Stimulated activated CD8-positive, alpha-beta memory T cell treated with anti-CD3 and anti-CD28 coated beads, Interleukin-15, amount 100 ng/mL, for 48 hours (primary cell): ENCODE measurements around the gene GATB.
"Not testable (repeated sequence)": the region's sequence is repeated elsewhere in the genome, so short reads cannot be mapped to it uniquely, and the experiment has no call there.

ENCODE experiments used
- DNase-seq, 2 donors: peaks; one replicate each; pipeline ENCODE4 v3.0.0-alpha.2; 2020; ENCODE audit warnings: low read depth in 2 of 2

The GATB gene

DNA sequence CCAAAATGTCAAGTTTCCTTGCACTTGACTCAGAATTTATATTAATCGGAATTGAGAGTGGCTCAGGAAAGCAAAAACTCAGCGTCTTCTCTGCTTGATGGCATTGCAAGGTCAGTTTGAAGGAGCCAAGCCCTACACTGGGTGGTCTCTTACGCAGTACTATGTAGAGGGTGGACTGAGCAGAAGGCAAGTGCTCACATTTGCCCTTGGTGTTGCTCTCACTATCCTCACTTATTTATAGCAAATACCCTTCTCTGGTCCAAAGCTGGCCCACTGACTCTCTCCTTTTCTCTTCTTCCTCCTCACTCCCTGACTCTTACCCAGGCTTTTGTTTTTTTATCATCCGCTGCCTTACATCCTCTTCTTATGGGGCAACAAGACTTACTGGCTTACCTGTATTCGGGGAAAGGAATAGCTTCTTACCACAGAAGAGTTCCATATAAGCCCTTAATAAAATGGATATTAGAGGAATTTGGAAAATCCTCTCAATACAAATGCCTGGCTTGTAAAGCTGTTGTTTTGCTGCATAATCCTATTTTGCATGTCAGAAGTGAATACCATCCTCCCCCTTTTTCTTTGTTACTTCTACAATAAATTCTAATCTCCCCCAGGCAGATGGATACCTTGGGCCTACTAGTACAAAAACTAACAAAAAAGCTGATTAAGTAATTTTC, 24.8 kb upstream of the GATB start:
- DNase-seq, result no peak

DNA sequence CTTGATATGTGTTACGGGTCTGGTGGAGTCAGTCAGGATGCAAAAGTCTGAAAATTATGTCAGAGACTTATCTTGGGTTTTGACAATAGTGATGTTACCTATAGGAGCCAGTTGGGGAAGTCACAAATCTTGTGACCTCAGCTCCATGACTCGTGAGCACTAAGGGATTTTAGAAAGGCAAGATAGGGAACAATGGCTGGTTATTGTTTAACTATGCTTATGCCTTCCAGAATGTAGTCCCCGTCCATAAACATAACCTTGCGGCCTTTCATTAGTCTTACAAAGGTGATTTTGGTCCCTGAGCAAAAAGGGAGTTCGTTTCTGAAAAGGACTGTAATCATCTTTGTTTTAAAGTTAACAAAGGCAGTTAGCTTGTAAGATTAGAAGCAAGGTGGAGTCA, 23.9 kb upstream of the GATB start:
- no peak for DNase-seq

DNA sequence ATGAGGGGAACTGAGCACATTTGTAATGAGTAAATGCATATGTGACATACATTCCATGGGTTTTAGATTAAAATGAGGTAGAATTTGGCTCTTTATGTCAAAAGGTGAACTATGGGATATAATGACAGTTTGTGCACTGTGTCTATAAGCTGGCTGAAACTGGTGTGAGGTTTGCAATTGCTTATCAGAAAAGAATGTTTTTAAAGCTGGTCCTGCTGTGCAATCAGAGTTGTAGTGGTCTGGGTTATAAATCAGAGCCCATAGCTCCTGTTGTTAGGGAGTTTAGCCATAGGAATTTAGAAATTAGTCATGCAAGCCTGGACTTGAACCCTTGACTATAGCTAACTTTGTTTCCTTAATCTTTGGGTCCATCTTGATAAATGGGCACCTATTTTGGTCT, 23.1 kb upstream of the GATB start:
- no peak for DNase-seq

DNA sequence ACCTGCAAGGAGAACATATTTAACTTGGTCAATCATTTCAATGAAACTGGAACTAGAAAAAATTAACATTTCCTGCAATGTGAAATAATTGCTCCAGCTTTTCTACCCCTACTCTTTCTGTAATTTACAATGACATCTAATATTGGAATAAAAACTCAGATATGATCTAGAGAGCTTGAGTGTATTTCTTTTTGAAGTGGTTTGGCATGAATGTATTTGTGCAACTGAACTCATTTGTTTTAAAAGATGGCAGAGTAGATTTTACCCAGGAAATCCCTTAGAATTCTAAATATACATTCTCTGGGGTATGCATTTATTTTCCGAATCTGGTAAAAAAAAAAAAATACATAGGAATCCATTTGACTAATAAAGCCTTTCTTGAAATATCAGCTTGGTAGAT, 21.5 kb upstream of the GATB start:
- DNase-seq, result no peak

DNA sequence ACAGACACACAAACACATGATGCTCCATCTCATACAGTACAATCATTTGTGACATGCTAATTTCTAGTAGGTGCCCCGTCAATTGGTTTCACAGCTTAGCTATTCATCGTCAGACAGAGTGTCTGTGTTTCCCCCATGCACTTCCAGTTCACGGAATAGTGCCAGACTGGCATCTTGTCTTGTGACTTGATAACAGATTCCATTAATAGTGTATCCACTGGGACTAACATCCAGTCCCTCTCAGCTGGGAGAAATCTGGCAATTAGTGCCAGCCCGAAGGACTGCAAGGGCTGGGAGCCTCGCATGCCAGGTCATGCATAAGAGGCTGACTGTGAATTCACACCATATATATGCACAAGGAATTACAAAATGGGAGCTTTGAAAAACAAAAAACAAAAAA, 20.2 kb upstream of the GATB start:
- DNase-seq, result no peak

DNA sequence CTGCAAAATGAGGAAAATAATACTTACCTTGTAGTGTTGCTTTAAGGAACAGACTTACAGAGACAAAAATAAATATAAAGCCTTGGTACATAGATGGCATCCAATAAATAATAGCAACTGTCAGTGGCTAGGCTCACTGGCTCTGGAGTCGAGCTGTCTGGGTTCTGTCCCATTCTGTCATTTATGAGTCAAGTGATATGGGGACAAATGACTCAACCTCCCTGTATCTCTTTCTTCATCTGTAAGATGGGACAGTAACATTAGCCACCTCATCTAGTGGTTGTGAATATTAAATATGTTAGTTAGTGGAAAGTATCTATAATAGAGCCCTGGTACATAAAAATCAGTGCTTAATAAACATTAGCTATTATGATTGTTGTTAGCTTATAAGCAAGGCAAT, 16.7 kb upstream of the GATB start:
- no peak for DNase-seq

DNA sequence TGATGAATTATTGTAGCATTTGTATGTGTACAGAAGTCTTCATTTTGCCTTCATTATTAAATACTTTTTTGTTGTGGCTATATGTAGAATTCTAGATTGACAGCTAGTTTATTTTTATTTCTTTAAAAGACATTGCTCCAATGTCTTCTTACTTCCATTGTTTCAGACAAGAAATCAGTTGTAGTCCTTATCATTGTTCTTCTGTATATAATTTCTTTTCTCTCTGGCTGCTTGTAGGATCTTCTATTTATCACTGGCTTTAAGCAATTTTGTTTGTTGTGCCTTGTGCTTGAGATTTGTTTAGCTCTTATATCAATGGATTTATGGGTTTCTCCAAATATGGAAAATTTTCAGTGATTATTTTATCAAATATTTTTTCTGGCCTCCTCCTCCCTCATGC, 13.5 kb upstream of the GATB start:
- no peak for DNase-seq

DNA sequence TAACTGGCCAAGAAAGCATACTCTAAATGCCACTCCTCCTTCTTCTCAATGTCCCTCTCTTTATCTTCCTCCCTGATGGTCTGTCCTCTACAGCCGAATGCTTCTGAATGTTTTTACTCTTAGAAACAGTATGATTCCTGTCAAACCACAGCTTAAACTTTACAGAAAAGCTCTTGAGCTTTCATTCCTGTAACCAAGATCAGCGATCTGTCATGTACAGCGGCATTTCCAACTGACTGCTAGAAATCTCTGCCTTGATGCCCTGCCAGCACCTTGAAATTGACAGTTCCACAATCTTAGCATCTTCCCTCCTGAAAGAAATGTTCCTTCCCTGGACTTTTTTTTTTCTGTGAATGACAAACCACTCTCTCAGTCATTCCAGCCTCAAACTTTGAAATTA, 11.5 kb upstream of the GATB start:
- DNase-seq, result no peak

DNA sequence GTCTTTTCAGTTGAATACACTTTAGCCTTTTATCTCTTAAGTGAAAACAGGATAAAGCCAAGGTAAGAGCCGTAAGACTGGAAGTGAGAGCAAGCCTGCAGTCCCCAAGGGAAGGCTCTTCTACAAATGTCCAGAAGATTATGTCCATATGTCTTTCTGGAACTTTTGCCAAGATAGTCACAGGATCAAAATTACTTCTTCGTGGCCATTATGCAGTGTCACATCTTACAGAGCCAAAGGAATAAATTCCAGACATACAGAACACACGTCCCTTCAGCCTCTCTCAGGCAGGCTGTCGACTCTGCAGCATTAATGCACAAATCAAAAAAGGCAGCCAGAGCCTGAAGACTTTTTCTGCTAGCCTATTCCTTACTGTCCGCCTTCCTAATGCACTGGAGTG, 10.9 kb upstream of the GATB start:
- DNase-seq, result no peak

DNA sequence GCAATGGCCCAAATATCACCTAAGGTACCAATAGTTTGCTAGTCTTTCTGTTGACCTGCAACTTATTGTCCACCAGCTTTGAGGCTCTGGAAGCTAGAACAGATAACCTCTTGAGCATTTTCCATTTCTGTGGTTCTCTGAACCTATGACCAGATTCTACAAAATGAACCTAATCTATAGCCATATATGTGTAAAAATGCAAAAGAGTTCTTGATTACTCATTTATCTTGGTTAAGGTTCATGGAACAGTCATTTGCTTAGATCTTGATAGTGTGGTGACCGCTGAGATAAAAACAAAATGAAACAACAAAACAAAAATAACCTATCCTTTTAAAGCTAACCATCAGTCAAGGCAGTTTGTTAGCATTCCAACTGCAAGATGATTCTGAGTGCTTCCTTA, 9.3 kb upstream of the GATB start:
- DNase-seq, result no peak

DNA sequence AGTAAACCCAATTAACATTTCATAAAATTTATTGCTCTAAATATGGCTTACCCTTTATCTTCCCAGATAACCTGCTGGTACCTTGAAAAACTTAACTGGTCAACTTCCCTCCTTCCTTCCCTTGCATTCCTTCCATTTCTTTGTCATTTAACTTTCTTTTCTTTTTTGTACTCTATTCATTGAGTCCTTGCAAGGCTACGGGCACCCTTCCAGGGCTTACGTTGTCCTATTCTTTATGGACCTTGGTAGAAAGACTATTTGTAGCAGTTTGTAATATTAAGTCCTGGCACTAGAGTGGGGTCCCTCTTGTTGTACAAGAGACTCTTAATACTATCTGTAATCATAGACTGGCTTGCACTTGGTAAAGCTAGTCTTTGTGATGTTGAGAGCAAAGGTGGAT, 8.0 kb upstream of the GATB start:
- DNase-seq, result no peak

DNA sequence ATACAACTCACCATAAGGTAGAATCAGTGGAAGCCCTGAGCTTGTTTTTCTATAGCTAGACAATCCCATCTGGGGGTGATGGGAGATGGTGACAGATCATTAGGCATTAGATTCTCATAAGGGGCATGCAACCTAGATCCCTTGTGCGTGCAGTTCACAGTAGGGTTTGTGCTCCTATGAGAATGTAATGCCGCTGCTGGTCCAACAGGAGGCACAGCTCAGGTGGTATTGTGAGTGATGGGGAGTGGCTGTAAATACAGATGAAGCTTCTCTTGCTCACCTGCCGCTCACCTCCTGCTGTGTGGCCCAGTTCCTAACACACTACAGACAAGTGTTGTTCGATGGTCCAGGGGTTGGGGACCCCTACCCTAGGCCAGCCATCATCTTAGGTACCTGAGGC, 5.9 kb upstream of the GATB start:
- DNase-seq, result no peak

DNA sequence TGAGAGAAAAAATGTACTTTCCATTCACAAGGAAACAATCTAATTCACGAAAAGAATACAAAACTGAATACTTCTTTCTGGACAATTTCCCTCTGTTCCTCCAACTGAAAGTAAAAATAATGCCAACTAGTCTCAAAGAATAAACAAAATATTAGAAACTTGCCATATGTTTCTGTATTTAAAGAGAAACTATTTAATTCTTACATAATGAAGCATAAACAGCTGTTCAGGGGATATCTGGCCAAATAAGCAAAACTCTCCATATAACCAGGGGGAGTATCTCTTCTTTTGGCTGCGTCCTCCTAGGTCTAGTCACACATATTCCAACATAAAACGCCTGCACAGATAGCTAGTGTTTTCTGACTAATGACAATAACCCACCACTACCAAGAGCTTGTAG, 805 bp downstream of the GATB start:
- DNase-seq, result no peak

DNA sequence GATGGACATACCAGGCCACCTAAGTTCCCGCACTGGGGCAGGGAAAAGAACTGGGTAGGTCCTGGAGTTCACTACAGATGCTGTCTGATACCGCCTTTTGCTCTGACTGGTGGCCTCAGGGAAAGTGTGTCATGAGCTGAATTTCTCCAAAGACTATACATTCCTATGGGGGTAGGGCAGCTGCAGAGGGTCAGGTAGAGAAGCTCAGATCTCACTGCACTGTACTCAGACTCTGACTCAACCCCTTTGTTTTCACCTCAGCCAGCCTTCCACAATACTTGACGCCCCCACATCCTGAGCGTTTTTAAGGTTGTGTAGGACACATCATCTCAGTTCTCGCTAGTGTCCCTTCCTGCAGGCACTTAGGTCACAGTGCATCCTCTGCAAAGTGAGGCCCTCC, 7.8 kb downstream of the GATB start:
- peak in 1 of 2 donors; percentile 13 for DNase-seq

DNA sequence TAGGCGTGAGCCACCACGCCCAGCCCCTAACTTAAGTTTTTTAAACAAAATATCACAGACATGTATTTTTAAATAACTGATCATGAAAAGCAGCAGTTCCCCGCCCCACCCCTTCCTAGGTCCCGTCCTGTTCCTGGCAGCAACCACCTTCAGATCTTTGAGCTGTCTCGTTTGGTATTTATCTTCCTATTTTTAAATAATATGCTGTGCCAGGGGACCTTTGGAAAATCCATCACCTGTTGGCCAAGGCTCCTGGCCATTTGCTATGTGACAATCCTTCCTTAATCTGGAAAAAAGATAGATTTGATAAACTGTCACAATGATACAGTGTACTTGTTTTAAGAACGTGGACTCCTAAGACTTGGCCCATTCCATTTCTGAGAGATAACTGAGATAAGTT, 10.7 kb downstream of the GATB start:
- no peak for DNase-seq

DNA sequence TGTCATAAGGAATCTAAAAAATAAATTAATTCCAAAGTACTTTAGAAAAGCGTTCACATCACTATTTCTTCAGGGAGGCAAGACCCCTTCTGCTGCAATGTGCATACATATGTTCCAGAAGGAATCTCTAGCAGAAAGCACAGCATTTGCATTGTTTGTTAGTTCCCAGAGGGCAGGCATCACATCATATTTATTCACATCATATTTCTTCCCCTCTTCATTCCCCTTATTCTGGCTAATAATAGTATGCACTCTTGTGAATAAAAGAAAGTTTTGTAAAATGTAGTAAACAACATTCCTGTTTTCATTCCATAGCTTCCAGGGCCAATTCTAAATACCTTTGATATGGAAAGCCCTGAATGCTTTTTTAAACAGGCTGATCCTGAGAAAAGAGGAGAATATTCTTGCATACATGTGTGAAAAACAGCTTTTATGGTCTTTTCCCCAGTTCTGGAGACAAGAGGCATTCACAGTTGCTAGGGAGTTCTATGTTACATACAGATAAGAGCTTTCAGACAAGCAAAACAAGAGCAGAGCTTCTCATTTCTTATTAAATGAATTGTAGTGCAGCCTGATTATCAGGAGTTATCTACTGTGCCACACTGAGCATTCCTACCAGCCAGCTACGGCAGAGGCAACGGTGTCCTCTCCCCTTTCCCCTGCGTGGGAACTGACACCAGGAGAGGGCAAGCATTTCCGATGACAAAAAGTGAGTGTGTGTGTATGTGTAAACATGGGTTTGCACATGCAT, 15.2 kb downstream of the GATB start:
- no peak for DNase-seq

DNA sequence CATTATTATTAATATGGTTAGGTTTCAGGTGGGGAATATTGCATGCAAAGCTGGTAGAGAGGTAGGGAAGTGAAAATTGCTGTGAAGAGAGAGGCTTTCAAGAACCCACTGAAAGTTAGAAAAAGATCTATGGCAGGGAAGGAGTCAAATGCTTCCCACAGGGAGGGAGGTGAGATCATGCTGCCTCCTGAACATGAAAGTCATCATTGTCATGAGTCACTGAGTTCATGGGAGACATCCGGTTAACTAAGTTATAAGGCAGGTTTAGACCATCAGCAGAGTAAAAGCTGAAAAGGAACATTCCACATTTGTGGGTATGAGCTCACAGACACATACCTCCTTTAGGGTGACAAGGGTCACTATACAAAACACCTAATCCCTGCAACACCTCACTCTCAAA, 16.2 kb downstream of the GATB start:
- DNase-seq, result no peak

DNA sequence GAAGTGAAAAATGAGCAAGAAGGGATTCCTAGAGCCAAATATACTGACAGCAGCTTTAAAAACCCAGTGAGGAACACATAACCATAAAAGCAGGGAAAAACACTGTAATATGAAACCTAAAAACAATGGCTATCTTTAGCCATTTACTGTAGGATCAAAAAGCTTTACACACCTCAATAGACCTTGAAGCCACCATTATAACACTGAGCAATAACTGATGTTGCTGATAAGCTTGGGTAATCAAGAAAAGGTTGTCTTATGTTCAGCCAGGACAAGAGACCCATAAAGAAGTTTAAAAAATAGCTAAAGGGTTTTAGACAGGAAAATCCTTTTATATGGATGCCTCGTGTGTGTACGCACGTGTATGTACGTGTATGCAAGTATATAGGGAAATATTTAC, 16.9 kb downstream of the GATB start:
- DNase-seq, result no peak

DNA sequence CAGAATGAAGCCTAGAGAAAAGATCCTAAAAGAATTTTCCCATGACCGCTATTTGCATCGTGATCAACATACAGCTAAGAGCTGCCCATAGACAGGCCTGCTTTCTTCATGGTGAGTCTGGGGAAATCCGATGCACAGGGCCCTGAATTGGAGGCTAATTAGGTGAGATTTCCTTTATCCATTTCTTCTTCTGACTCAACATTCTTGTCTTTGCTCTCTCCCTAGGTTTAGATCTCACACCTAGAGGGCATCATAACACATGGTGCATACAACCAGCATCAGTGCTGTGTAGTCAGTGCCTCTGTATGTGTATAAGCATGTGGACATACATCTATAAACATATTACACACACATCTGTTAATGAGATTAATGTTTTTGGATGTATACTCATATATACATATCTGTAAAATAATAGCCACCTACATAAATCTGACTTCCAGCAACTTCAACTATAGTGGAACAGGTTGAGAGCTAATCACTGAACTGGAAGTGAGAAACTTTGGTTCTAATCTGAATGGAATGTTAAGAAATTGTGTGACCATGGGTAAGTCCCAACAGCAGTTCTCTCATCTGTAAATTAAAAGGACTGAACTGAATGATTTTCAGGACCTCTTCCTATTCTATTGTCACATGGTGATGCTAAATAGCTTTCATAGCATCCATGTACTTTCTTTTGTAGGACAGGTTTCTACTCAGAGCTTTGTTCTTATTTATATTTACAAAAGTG, 17.5 kb downstream of the GATB start:
- no peak for DNase-seq

DNA sequence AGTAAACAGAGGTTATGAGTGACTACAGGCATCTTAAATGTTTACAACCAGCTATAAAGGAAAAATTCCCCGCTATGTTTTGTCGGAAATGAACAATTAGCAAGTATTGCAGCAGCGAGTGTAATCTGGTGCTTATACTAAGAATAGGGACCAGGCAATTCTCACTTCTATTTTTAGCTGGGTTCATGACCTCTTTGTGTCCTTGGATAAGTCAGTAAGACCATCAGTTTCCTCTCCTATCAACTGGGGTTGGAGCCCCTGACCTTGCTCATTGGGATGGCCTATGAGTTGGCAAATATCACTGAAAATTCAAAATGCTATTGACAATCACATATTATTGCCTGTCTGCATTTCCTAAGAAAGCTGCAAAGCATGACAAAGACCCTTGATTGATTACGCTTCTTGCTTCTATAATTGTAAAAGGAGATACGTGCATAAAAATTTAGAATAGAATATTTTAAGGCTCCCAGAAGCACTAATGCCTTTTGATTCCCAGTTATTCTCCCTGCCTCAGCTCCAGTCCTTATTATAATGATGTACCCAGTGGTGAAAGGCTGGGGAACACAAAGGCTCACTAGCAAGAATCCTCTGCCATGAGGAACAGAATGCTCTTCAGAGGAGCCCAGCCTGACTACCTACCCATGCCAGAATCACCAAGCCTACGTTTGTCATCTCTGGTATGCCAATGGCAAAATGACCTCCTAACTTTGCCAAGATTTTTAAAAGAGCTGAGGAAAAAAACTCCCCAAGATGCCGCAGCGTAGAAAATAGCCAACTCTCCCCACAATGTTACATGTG, 21.9 kb downstream of the GATB start:
- no peak for DNase-seq

DNA sequence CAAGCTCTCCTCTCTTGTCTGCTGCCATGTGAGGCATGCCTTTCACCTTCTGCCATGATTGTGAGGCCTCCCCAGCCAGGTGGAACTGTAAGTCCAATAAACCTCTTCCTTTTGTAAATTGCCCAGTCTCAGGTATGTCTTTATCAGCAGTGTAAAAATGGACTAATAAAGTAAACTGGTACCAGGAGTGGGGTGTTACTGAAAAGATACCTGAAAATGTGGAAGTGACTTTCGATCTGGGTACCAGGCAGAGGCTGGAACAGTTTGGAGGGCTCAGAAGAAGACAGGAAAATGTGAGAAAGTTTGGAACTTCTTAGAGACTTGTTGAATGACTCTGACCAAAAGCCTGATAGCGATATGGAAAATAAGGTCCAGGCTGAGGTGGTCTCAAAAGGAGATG, 24.0 kb downstream of the GATB start:
- DNase-seq, result not testable (repeated sequence)

DNA sequence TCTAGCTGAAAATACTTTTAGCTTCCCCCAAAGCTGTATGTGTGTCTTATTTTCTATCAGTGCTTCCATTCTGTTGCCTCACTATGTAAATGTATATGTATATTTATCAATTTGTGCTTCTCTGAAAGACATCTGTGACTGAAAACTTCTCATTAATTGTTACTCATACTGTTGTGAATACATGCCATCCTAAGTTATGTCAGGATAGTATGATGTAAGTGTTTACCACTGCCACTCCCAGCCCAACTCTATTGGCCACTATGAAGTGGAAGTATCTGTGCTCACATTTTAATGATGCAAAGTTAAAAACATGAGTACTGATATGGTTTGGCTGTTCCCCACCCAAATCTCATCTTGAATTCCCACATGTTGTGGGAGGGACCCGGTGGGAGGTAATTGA, 24.4 kb downstream of the GATB start:
- DNase-seq, result no peak
